ENCODE results near the gene SCEL.

SCEL gene

GRCh38 chr13:77674852-77675251 is 139.3 kb downstream of the SCEL start:
- no peak for DNase-seq

DNA sequence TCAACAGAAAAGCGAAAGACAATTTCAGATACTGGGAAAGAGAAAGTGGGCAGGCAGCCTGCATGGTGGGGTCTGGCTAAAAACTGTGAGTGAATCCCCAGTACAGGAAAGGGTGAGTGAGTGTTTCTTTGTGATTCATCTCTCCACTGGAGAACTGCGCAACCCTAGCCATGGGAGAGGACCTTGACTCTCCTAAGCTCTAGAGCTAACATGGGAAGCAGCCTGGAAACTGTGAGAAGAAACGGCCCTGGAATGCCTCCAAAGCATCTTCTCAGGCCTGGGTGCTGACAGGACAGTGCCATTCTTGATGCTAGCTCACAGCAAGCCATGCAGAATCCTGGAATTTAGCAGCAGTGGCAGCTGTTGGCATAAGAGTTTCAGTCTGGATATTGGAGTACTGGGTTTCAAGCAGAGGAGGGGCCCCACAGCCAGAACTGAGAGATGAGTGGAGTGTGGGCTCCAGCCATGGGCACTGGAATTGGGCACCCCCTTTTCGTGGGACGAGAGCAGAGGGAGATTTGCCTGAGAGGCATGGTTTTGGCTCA is 143.3 kb downstream of the SCEL start:
- no peak for DNase-seq

DNA sequence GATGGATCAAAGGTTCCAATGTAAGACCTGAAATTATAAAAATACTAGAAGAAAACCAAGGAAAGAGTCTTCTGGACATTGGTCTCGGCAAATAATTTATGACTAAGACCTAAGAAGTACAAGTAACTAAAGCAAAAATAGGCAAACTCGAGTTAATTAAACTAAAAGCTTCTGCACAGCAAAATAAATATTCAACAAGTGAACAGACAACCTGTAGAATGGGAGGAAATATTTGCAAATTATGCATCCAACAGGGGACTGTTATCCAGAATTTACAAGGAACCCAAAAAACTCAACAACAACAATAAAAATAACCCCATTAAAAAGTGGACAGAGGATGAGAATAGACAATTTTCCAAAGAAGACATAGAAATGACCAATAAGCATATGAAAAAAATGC is 152.3 kb downstream of the SCEL start:
- no peak for DNase-seq

GRCh38 chr13:77691871-77692270 is 156.4 kb downstream of the SCEL start:
- DNase-seq, result no peak

DNA sequence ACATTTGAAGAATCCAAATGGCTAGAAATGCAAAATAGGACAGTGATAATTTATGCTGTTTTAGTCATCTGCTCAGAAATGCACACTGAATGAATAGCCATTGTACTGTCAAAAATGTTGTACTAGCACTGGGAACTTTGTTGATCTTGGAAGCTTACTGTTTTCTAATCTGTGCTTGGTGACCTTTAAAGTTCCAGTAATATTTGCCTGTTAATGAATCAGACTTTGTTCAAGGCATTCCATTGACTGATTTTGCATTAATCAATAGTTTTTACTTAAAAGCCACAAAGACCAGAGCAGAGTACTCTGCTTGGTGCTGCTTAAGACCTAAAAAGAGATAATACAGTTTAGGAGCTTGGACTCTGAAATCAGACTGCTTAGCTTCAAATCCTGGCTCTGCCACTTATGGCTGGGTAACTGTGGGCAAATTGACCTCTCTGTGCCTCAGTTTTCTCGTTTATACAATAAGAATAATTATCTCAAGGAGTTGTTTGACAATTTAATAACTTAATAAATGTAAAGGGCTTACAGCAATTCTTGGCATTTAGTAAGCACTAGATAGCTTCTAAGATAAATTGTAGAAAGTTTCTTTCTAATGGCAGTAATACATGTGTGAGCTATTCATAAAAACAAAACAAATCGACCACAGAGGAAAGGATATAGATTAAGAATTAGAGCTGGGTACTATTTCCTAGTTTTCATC is 157.4 kb downstream of the SCEL start:
- peak in 1 of 14 donors; percentile 3 for DNase-seq

DNA sequence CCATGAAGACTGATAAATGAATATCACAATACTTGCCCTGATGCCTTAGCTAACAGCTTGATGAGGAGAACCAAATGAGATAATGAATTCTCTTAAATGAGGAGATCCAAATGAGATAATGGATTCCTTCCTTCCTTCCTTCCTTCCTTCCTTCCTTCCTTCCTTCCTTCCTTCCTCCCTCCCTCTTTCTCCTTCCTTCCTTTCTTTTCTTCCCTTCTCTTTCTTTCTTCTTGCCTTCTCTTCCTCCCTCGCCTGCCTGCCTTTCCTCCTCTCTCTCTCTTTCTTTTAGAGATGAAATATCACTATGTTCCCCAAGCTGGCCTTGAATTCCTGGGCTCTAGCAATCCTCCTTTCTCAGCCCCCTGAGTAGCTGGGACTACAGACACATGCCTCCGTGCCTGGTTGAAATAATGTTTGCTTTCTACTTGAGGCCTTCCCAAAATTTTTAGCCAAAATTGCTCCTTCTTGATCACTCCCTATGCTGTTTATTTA is 158.0 kb downstream of the SCEL start:
- no peak for DNase-seq

All from C1 segment of cervical spinal cord (tissue), 14 donors.